Prostate gland (tissue), 2 donors: Measurements from ENCODE around the gene LRRC14B.

Source experiments
- POLR2A ChIP-seq: fragments of 450-650 bp; IDR thresholded peaks from one replicate; pipeline ENCODE4 v1.6.1; 2016; ENCODE audit warnings: antibody characterized with exemption, mild to moderate bottlenecking
- POLR2AphosphoS5 ChIP-seq: sonication (generic); formaldehyde crosslinking; IDR thresholded peaks from one replicate; pipeline ENCODE4 v1.6.1; 2017; ENCODE audit warnings: antibody characterized with exemption
- TF ChIP-seq, protein P1 (sequence below), 4 experiments: fragments of 200-600 bp in 2 of 4; fragments of 450-650 bp in 2 of 4; sonication (generic) in 2 of 4; IDR thresholded peaks; 1 replicate in 3 of 4; 2 replicates in 1 of 4; pipeline ENCODE4 v1.5.1; 2016 to 2019; ENCODE audit warnings: antibody characterized with exemption in 4 of 4, mild to moderate bottlenecking in 2 of 4, moderate library complexity in 2 of 4

DNA sequence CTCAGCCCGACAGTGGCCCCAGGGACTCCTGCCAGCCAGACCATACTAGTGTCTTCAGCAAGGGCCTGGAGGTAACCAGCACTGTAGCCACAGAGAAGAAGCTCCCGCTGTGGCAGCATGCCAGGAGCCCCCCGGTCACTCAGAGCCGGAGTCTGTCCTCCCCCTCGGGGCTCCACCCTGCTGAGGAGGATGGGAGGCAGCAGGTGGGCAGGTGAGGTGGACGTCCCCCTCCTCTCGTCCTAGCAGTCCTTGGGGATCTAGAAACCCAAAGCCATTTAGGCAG is 28.0 kb upstream of the LRRC14B start:
- TF ChIP-seq, protein P1, sequence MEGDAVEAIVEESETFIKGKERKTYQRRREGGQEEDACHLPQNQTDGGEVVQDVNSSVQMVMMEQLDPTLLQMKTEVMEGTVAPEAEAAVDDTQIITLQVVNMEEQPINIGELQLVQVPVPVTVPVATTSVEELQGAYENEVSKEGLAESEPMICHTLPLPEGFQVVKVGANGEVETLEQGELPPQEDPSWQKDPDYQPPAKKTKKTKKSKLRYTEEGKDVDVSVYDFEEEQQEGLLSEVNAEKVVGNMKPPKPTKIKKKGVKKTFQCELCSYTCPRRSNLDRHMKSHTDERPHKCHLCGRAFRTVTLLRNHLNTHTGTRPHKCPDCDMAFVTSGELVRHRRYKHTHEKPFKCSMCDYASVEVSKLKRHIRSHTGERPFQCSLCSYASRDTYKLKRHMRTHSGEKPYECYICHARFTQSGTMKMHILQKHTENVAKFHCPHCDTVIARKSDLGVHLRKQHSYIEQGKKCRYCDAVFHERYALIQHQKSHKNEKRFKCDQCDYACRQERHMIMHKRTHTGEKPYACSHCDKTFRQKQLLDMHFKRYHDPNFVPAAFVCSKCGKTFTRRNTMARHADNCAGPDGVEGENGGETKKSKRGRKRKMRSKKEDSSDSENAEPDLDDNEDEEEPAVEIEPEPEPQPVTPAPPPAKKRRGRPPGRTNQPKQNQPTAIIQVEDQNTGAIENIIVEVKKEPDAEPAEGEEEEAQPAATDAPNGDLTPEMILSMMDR (IDR thresholded peaks at IDR 0.05) = no peak
- TF ChIP-seq POLR2A (no peak), POLR2AphosphoS5 (no peak)
